ENCODE measurements around the gene NEK4.
A peak's percentile ranks its signal among the peaks of the same experiment; 100 is the strongest.

NEK4 gene

GRCh38 chr3:52703341-52703740, 67.4 kb downstream of the NEK4 start:
- TF ChIP-seq POLR2AphosphoS5 (IDR thresholded peaks at IDR 0.05; ENCODE audit: low read depth, low read length) (no peak), FOXP2 (optimal IDR thresholded peaks at IDR 0.05; ENCODE audit: borderline replicate concordance, extremely low read depth, extremely low read length, insufficient read depth) (no peak), SIN3A (IDR thresholded peaks at IDR 0.05; ENCODE audit: borderline replicate concordance, insufficient read depth, low read length) (no peak), TAF1 (IDR thresholded peaks at IDR 0.05; ENCODE audit: borderline replicate concordance, insufficient read depth, low read length) (no peak)
- TF ChIP-seq, protein P1, sequence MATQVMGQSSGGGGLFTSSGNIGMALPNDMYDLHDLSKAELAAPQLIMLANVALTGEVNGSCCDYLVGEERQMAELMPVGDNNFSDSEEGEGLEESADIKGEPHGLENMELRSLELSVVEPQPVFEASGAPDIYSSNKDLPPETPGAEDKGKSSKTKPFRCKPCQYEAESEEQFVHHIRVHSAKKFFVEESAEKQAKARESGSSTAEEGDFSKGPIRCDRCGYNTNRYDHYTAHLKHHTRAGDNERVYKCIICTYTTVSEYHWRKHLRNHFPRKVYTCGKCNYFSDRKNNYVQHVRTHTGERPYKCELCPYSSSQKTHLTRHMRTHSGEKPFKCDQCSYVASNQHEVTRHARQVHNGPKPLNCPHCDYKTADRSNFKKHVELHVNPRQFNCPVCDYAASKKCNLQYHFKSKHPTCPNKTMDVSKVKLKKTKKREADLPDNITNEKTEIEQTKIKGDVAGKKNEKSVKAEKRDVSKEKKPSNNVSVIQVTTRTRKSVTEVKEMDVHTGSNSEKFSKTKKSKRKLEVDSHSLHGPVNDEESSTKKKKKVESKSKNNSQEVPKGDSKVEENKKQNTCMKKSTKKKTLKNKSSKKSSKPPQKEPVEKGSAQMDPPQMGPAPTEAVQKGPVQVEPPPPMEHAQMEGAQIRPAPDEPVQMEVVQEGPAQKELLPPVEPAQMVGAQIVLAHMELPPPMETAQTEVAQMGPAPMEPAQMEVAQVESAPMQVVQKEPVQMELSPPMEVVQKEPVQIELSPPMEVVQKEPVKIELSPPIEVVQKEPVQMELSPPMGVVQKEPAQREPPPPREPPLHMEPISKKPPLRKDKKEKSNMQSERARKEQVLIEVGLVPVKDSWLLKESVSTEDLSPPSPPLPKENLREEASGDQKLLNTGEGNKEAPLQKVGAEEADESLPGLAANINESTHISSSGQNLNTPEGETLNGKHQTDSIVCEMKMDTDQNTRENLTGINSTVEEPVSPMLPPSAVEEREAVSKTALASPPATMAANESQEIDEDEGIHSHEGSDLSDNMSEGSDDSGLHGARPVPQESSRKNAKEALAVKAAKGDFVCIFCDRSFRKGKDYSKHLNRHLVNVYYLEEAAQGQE (IDR thresholded peaks at IDR 0.05; ENCODE audit: insufficient read depth in 1 of 2, low read depth in 2 of 2, low read length in 2 of 2) = no peak

- TF ChIP-seq, protein P1 (IDR thresholded peaks at IDR 0.05; ENCODE audit: insufficient read depth in 1 of 2, low read depth in 2 of 2, low read length in 2 of 2) = no peak
- TF ChIP-seq TAF1 (IDR thresholded peaks at IDR 0.05; ENCODE audit: borderline replicate concordance, insufficient read depth, low read length) = no peak
- TF ChIP-seq POLR2AphosphoS5 (IDR thresholded peaks at IDR 0.05; ENCODE audit: low read depth, low read length) = no peak
- TF ChIP-seq SIN3A (IDR thresholded peaks at IDR 0.05; ENCODE audit: borderline replicate concordance, insufficient read depth, low read length) = no peak
- TF ChIP-seq FOXP2 (optimal IDR thresholded peaks at IDR 0.05; ENCODE audit: borderline replicate concordance, extremely low read depth, extremely low read length, insufficient read depth) = no peak
Measured at GRCh38 chr3:52697632-52697965, 73.1 kb downstream of the NEK4 start.

- no peak for TF ChIP-seq SIN3A (IDR thresholded peaks at IDR 0.05; ENCODE audit: borderline replicate concordance, insufficient read depth, low read length)
- TF ChIP-seq TAF1 (IDR thresholded peaks at IDR 0.05; ENCODE audit: borderline replicate concordance, insufficient read depth, low read length) = no peak
- TF ChIP-seq POLR2AphosphoS5 (IDR thresholded peaks at IDR 0.05; ENCODE audit: low read depth, low read length) = no peak; the same call in 1 of the 2 replicates
- no peak for TF ChIP-seq FOXP2 (optimal IDR thresholded peaks at IDR 0.05; ENCODE audit: borderline replicate concordance, extremely low read depth, extremely low read length, insufficient read depth)
- TF ChIP-seq, protein P1 (IDR thresholded peaks at IDR 0.05; ENCODE audit: insufficient read depth in 1 of 2, low read depth in 2 of 2, low read length in 2 of 2) = no peak
Measured at GRCh38 chr3:52696830-52697631, 73.7 kb downstream of the NEK4 start.

DNA sequence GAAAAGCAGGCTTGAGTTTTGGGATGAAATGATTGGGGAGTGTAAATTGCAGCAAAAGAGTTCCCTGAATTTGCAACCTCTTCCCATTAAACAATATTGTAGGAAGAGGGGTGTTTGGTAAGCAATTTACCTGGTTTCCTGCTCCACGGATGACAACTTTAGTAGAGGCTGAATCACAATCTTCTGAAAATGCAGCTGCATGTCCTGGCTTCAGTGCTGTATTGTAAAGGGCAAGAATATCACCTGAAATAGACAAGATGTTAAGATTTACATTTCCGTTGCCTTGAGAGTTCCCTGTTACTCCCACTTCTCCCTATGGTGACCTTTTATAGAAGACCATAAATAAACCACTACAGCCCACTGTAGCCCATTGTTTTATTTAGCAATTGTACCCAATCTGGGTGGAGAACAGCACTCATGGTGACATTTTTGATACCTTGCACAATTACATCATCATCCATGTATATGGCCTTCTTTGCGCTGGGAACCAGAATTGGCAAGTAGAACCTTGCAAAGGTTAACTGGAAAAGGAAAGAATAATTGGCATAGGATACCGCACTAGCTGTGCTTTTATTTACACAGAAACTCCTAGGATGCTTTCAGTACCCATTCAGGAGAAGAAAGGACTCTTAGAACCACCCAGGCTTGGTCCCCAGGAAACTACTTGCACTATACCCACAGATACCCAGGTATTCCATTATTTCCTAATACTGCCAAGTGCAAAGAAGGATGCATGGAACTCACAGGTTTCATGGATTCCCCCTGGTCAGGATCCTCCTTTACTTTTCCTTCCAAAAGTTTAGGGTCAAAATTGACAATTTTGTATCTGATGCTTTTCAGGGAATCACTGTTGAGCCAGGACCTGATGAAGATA, 74.7 kb downstream of the NEK4 start:
- TF ChIP-seq POLR2AphosphoS5 (IDR thresholded peaks at IDR 0.05; ENCODE audit: low read depth, low read length) (peak; percentile 63), FOXP2 (optimal IDR thresholded peaks at IDR 0.05; ENCODE audit: borderline replicate concordance, extremely low read depth, extremely low read length, insufficient read depth) (no peak)

- TF ChIP-seq POLR2AphosphoS5 (IDR thresholded peaks at IDR 0.05; ENCODE audit: low read depth, low read length) = no peak
- no peak for TF ChIP-seq SIN3A (IDR thresholded peaks at IDR 0.05; ENCODE audit: borderline replicate concordance, insufficient read depth, low read length)
- TF ChIP-seq FOXP2 (optimal IDR thresholded peaks at IDR 0.05; ENCODE audit: borderline replicate concordance, extremely low read depth, extremely low read length, insufficient read depth) = no peak
- TF ChIP-seq TAF1 (IDR thresholded peaks at IDR 0.05; ENCODE audit: borderline replicate concordance, insufficient read depth, low read length) = no peak
- TF ChIP-seq, protein P1 (IDR thresholded peaks at IDR 0.05; ENCODE audit: insufficient read depth in 1 of 2, low read depth in 2 of 2, low read length in 2 of 2) = no peak
Measured at GRCh38 chr3:52694528-52695189, 76.1 kb downstream of the NEK4 start.

Measured in PFSK-1 (cell line).